Activated CD4-positive, alpha-beta T cell treated with anti-CD3 and anti-CD28 coated beads for 36 hours (primary cell): ENCODE results near the gene MUL1. TPM values are rescaled to one million over a fixed set of nuclear protein-coding genes. Genes with fewer than 3 reads are reported as not detected.

Source experiments
- ATAC-seq: fragments of 200-7000 bp; cut with Tn5 transposase; one replicate; pipeline ENCODE4 v1.10.0; 2021; ENCODE audit warnings: mild to moderate bottlenecking, moderate library complexity
- CTCF ChIA-PET: fragments of 350-600 bp; sonication (Branson Sonifier 250); formaldehyde crosslinking; loops from one replicate; lab custom pipeline; 2021; ENCODE audit warnings: antibody characterized with exemption; lab: Charles Lee
- POLR2A ChIA-PET: fragments of 350-600 bp; sonication (Branson Sonifier 250); formaldehyde crosslinking; loops from one replicate; lab custom pipeline; 2021; ENCODE audit warnings: antibody characterized with exemption, inconsistent platforms; lab: Charles Lee
- DNase-seq: peaks from one replicate; pipeline ENCODE4 v3.0.0-alpha.2; 2020
- H3K27ac Mint-ChIP-seq: one replicate; pipeline ENCODE4 v1.8.0; 2021; ENCODE audit warnings: mixed read lengths
- H3K27me3 Mint-ChIP-seq: one replicate; pipeline ENCODE4 v1.8.0; 2021; ENCODE audit warnings: mixed read lengths
- H3K36me3 Mint-ChIP-seq: one replicate; pipeline ENCODE4 v1.8.0; 2021; ENCODE audit warnings: low read depth, mixed read lengths
- H3K4me1 Mint-ChIP-seq: one replicate; pipeline ENCODE4 v1.8.0; 2021; ENCODE audit warnings: mixed read lengths
- H3K4me3 Mint-ChIP-seq: one replicate; pipeline ENCODE4 v1.8.0; 2021; ENCODE audit warnings: mild to moderate bottlenecking, moderate library complexity, mixed read lengths
- H3K9me3 Mint-ChIP-seq: one replicate; pipeline ENCODE4 v1.8.0; 2021; ENCODE audit warnings: low read depth, mixed read lengths
- intact Hi-C, 2 experiments: fragments of 100-400 bp; cut with DNase I in 1 of 2; cut with micrococcal nuclease in 1 of 2; formaldehyde crosslinking; loops; one replicate each; pipeline versions ENCODE4 v1.14.2 to v1.15.1; 2022 to 2024; cut with DNase I, micrococcal nuclease
- total RNA-seq, 2 experiments: library from RNA; stranded (reverse); gene quantifications; one replicate each; pipeline ENCODE4 v1.2.3, GENCODE V29; 2021

Gene MUL1
- total RNA-seq, 2 experiments from 2014 or later, result 9.0 to 13.1 TPM

DNA sequence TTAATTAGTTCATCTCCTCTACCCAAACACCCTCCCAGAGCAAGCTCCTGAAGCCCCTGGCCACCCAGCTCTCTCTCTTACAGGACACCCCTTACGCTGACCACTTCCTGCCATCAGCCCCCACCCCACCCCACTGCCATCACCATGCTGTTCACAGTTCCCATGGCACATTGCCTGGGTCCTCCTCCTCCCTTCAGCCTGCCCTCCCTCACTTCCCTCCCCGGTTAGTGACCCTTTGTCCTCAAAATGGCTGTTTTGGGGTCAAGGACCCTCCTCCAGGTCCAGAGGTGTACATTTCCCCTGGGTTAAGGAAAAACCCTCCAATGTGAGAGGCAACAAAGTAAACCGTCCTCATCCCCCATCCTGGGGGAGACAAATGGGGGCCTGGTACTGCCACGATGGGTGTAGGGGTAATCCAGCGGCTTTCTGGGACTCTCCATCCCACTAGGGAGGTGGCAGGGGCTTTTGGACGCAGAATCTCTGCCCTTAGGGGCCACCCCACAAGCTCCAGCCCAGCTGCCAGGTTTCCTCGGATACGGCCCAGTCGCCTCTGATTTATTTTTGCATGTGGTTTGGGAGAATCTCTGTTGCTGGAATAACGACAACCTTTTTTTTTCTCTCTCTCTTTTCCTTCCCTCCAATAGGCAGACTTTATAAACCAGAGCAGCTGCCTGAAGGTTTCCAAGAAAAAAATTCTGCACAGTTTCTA, 30.4 kb downstream of the MUL1 start:
- intact Hi-C loops, result no loop called here
- Mint-ChIP-seq H3K27ac (no peak overlapping the region), H3K4me1 (peaks cover 2% of the 10 kb centered on the region), H3K27me3 (peaks cover 69% of the 10 kb centered on the region), H3K9me3 (no peaks in the 10 kb centered on the region), H3K36me3 (no peaks in the 10 kb centered on the region), H3K4me3 (no peak overlapping the region)
- no peak for ATAC-seq
- no peak for DNase-seq
- ChIA-PET CTCF (no interaction called here), POLR2A (no interaction called here)

DNA sequence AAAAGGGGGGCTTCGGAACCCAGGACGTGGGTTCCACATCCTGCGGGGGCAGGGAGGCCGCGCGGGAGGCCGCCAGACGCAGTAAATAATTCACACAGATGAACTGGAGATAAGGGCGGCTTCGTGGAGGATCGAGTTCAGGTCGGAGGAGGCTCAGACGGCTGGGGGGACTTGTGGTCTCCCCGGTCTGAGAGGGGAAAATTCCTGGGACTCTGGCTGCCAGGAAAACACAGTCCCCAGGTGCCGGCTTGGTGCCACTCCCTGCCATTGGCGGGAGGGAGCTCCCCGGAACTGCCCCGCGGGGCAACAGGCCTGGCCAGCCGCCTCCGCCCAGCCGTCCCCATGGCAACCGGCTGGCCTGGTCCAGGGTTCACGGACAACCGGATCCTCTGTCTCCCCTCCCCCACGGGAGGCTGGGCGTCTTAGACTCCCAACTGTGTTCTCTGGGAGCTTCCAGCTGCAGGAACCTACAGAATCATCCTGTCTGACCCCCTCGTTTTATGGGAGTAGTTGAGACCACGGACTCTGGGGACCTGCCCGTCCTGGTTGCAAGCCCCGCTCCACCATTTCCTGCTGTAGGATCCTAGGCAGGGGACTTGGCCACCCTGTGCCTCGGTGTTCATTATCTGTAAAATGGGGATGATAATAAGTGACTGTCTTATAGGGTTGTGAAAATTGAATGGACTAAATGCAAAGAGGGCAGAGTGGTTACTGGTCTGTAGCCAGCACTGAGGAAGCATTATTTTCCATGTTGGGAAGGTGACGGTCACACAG, 31.5 kb downstream of the MUL1 start:
- peaks cover 2% of the 10 kb centered on the region for H3K4me1 Mint-ChIP-seq
- ChIA-PET CTCF (no interaction called here), POLR2A (no interaction called here)
- no peaks in the 10 kb centered on the region for H3K36me3 Mint-ChIP-seq
- H3K4me3 Mint-ChIP-seq, result no peak overlapping the region
- intact Hi-C loops, result no loop called here
- H3K27me3 Mint-ChIP-seq, result peaks cover 66% of the 10 kb centered on the region
- no peak for ATAC-seq
- no peaks in the 10 kb centered on the region for H3K9me3 Mint-ChIP-seq
- no peak overlapping the region for H3K27ac Mint-ChIP-seq
- no peak for DNase-seq

DNA sequence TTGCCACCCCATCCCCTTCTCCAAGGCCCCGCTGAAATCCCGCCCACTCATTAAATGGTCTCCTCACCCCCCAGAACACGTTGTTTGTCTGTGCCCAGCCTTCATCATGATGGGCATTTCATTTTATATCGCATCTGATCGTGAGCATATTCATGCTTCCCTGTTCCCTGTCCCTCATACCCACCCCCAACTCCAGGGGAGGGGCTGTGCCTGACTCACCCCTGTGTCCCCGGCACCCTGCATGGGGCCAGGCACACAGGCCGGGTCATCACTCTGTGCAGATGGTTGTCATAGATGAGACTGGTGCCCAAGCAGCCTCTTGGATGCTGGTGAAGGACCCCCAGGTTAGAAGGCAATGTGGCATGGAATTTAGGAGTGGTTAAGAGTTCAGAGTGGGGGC, 33.0 kb downstream of the MUL1 start:
- ChIA-PET CTCF (no interaction called here), POLR2A (no interaction called here)
- intact Hi-C loops, result no loop called here
- peaks cover 62% of the 10 kb centered on the region for H3K27me3 Mint-ChIP-seq
- H3K36me3 Mint-ChIP-seq, result no peaks in the 10 kb centered on the region
- H3K27ac Mint-ChIP-seq, result no peak overlapping the region
- no peaks in the 10 kb centered on the region for H3K9me3 Mint-ChIP-seq
- H3K4me3 Mint-ChIP-seq, result no peak overlapping the region
- peaks cover 2% of the 10 kb centered on the region for H3K4me1 Mint-ChIP-seq
- DNase-seq (no peak), ATAC-seq (no peak)

DNA sequence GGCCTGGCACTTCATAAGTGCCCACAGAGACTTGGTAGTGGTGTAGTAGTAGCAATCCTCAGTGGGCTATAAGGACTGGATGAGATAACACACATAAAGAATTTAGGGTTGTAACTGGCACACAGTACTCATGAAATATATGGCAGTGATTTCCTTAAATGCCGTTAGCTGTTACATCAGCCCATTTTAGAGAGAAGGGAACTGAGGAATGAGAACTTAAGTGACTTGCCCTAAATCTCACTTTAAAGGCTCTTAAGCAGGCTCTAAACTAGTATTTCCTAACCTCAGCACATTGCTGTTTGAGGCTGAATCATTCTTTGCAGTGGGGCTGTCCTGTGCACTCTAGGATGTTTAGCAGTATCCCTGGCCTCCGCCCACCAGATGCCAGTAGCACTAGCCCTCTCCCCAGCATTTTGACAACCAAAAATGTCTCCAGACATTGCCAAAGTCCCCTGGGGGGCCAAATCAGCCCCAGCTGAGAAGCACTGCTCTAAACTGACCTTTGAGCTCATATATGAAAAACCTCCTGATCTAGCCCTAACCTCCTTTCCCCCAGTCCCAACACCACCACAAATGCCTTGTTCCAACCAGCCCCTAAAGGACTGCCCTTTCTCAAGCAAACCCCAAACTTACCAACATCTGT, 33.5 kb downstream of the MUL1 start:
- Mint-ChIP-seq H3K27me3 (peaks cover 60% of the 10 kb centered on the region), H3K9me3 (no peaks in the 10 kb centered on the region), H3K36me3 (no peaks in the 10 kb centered on the region), H3K4me3 (no peak overlapping the region), H3K4me1 (peaks cover 2% of the 10 kb centered on the region), H3K27ac (no peak overlapping the region)
- no peak for ATAC-seq
- DNase-seq, result no peak
- ChIA-PET POLR2A (no interaction called here), CTCF (no interaction called here)
- intact Hi-C loops, result no loop called here

DNA sequence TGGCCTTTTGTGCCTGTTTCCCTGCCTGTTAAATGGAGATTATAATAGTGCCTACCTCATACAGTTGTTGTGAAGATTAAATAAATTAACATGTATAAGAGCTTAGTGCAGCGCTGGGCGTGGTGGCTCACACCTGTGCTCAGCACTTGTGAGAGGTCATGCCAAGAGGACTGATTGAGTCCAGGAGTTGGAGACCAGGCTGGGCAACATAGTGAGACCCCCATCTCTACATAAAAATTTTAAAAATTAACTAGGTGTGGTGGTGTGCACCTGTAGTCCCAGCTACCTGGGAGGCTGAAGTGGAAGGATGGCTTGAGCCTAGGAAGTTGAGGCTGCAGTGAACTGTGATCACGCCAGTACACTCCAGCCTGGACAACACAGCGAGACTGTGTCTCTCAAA, 34.1 kb downstream of the MUL1 start:
- Mint-ChIP-seq H3K4me3 (no peak overlapping the region), H3K27me3 (peaks cover 57% of the 10 kb centered on the region)

DNA sequence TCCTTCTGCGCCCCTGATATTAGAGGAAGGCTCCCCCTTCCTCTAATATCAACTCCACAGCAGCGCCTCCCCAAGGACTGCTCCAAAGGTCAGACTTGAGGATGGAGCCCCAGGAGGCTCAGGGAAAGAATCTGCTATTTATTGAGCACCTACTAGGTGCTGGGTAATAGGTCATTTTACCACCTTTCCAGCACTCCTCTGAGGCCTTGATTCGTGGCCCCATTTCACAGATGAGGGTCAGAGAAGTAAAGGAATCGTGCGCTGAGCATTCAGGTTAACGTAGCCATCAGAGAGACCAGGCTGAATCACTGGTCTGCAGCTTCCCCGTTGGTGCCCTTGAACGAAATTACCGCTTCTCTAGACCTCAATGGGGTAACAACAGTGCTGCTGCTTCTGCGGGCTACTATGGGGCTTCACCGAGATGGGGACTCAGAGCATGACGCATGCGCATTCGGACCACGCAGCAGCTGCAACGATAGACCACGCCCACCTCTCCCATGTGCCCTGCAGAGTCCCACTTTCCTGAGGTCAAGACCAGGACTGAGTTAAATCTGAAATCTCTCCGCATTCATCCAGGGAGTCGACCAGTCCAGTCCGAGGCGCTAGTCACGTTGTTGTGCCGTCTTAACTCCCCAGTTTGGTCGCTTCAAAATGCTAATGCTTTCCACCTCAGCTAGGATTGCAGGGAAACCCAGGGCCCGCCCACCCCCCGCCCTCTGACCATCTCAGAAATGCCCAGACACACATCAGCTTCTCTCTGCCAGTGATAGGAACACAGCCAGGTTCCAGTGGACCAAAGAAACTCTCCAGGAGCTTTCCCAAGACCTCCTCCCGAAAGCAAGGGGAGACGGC, 34.9 kb downstream of the MUL1 start:
- H3K36me3 Mint-ChIP-seq, result no peaks in the 10 kb centered on the region
- peaks cover 53% of the 10 kb centered on the region for H3K27me3 Mint-ChIP-seq
- peak; percentile 30 for ATAC-seq
- H3K27ac Mint-ChIP-seq, result no peak overlapping the region
- H3K9me3 Mint-ChIP-seq, result no peaks in the 10 kb centered on the region
- intact Hi-C loops, result no loop called here
- ChIA-PET CTCF (no interaction called here), POLR2A (no interaction called here)
- DNase-seq, result peak; percentile 58
- no peak overlapping the region for H3K4me3 Mint-ChIP-seq
- peaks cover 2% of the 10 kb centered on the region for H3K4me1 Mint-ChIP-seq

More for the DNA sequence above, 34.1 kb downstream of the MUL1 start:
- H3K27ac Mint-ChIP-seq, result no peak overlapping the region
- intact Hi-C loops, result no loop called here
- DNase-seq, result no peak
- no peaks in the 10 kb centered on the region for H3K36me3 Mint-ChIP-seq
- peaks cover 2% of the 10 kb centered on the region for H3K4me1 Mint-ChIP-seq
- no peaks in the 10 kb centered on the region for H3K9me3 Mint-ChIP-seq
- ChIA-PET CTCF (no interaction called here), POLR2A (no interaction called here)
- ATAC-seq, result no peak

DNA sequence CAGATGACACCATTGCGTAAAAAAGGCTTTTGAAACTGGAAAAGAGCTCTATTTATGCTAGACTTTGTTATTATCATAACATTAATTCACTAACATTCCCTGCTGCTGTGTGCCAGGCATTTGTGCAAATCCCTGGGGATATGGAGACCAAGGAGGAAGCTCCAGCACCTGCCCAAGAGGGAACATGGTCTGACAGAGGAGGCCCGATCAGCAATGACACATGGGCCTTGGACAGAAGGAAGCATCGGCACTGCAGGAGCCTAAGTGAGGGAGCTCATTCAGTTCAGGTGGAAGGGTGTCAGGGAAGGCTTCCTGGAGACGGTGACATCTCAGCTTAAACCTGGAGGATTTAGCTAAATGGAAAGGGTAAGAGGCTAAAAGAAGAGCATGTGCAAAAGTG, 35.8 kb downstream of the MUL1 start:
- intact Hi-C loops, result no loop called here
- ChIA-PET CTCF (interaction anchor here (0.8 kb wide), 1 partner anchor 22 kb away, joined by 3 read pairs; no protein-coding TSS in a partner anchor), POLR2A (no interaction called here)
- Mint-ChIP-seq H3K4me3 (no peak overlapping the region), H3K36me3 (no peaks in the 10 kb centered on the region), H3K27me3 (peaks cover 55% of the 10 kb centered on the region), H3K9me3 (no peaks in the 10 kb centered on the region), H3K4me1 (peaks cover 2% of the 10 kb centered on the region), H3K27ac (no peak overlapping the region)
- DNase-seq (no peak), ATAC-seq (no peak)

DNA sequence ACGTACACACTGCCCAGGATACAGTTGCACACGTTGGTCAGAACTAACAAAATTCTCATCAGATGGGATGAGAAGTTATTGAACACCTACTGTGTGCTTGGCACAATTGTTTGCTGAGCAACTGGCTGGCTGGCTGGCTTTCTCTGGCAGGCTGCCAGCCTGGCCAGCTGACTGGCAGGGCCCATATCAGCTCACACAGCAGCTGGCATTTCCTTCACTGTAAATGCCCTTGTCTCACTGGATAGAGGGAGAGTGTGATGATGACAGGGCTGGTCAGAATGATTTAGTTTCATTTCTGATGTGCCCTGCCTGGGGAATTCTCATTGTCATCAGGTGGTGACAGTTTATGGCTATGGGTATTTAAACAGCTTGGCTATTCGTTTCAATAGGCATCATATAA, 37.8 kb downstream of the MUL1 start:
- H3K9me3 Mint-ChIP-seq, result no peaks in the 10 kb centered on the region
- DNase-seq, result no peak
- H3K27me3 Mint-ChIP-seq, result peaks cover 50% of the 10 kb centered on the region
- H3K4me3 Mint-ChIP-seq, result no peak overlapping the region
- intact Hi-C loops, result no loop called here
- no peaks in the 10 kb centered on the region for H3K36me3 Mint-ChIP-seq
- H3K27ac Mint-ChIP-seq, result no peak overlapping the region
- ChIA-PET POLR2A (no interaction called here), CTCF (interaction anchor here (0.6 to 1.6 kb wide), 3 partner anchors 17 to 106 kb away, joined by 3 to 5 read pairs (median 3); no protein-coding TSS in a partner anchor)
- ATAC-seq, result no peak
- peaks cover 8% of the 10 kb centered on the region for H3K4me1 Mint-ChIP-seq

DNA sequence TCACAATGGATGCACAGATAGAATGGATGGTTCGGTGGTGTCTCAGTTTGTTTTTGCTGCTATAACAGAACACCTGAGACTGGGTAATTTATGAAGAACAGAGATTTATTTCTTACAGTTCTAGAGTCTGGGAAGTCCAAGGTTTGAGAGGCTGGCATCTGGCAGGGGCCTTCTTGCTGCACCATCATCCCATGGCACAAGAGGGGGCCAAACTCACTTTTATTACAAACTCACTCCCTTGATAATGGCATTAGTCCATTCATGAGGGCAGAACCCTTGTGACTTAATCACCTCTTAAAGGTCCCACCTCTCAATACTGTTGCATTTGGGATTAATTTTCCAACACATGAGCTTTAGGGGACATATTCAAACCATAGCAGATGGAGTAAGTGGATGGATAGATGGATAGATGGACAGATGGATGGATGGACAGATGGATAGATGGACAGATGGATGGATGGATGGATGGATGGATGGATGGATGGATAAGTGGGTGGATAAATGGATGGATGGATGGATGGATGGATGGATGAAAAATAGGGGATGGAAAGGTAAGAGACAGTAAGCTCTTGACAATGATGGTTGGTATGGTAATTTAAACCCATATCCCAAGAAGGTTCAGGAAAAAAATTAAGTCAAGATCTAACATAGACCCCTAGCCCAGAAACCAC, 38.4 kb downstream of the MUL1 start:
- CTCF ChIA-PET, result interaction anchor here (0.6 to 1.6 kb wide), 2 partner anchors 18 to 38 kb away, joined by 3 read pairs; no protein-coding TSS in a partner anchor

DNA sequence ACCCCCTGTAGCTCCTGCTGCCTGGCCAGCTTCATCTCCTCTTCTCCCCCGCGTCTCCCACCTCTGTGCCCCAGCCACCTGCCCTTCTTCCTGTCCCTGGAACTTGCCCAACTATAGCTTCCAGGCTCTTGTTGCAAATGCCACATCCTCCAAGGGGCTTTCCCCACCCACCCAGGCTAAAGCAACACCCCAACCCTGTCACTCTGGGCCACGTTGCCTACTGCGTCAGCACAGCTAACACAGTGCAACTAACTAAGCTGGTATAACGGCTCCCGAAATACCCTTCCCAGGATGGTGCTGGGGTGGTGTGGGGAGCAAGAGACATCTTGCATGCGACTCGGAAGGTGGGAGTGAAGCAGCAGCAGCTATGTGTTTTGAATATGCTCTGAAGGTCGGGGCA, 41.7 kb downstream of the MUL1 start:
- Mint-ChIP-seq H3K4me1 (peaks cover 6% of the 10 kb centered on the region), H3K36me3 (no peaks in the 10 kb centered on the region), H3K4me3 (no peak overlapping the region), H3K27ac (no peak overlapping the region), H3K9me3 (no peaks in the 10 kb centered on the region), H3K27me3 (peaks cover 26% of the 10 kb centered on the region)
- peak; percentile 78 for ATAC-seq
- CTCF ChIA-PET, result interaction anchor here (0.5 to 1.2 kb wide), 5 partner anchors 10 to 83 kb away, joined by 3 to 5 read pairs (median 3); no protein-coding TSS in a partner anchor
- intact Hi-C loops, result no loop called here
- DNase-seq, result peak; percentile 69
- POLR2A ChIA-PET, result interaction anchor here (0.6 kb wide), 1 partner anchor 42 kb away, joined by 3 read pairs; the partner anchor contains the start of gene MUL1

More for the DNA sequence above, 38.4 kb downstream of the MUL1 start:
- Mint-ChIP-seq H3K27me3 (peaks cover 44% of the 10 kb centered on the region), H3K9me3 (no peaks in the 10 kb centered on the region), H3K4me1 (peaks cover 8% of the 10 kb centered on the region), H3K36me3 (no peaks in the 10 kb centered on the region), H3K4me3 (no peak overlapping the region), H3K27ac (no peak overlapping the region)
- POLR2A ChIA-PET, result no interaction called here
- intact Hi-C loops, result no loop called here
- ATAC-seq, result no peak
- no peak for DNase-seq
